ENCODE measurements around the gene ARTN. TPM values are rescaled to one million over a fixed set of nuclear protein-coding genes. Genes with fewer than 3 reads are reported as not detected.

ARTN gene
- total RNA-seq, 2 donors from 2014 or later = 1.3 to 12.5 TPM

- H3K9me3 ChIP-seq = no peaks in the 10 kb centered on the region
- 83 to 85% methylated on average over 8 of the region's 8 CpGs for WGBS, 2 donors
- DNase-seq (no peak), ATAC-seq (no peak)
- intact Hi-C loops (cut with DNase I) = no loop called here
- H3K27me3 ChIP-seq = no peaks in the 10 kb centered on the region
- peaks cover 34% of the 10 kb centered on the region for H3K4me1 ChIP-seq
- no peak overlapping the region for H3K27ac ChIP-seq
- H3K36me3 ChIP-seq (replicated peaks in 1 of 2; ENCODE audit: insufficient read depth in 1 of 2, low read depth in 2 of 2) = peaks cover 0 to 2% of the 10 kb centered on the region in 2 donors
- TF ChIP-seq POLR2A (IDR thresholded peaks at IDR 0.05) (no peak), CTCF (IDR thresholded peaks at IDR 0.05) (no peak)
- no peak overlapping the region for H3K4me3 ChIP-seq
These were observed 48.6 kb downstream of the ARTN start for GRCh38 chr1:43982241-43982640.

- Histone ChIP-seq H3K4me1 (peaks cover 29% of the 10 kb centered on the region), H3K4me3 (no peak overlapping the region), H3K9me3 (no peaks in the 10 kb centered on the region), H3K36me3 (replicated peaks in 1 of 2; ENCODE audit: insufficient read depth in 1 of 2, low read depth in 2 of 2) (peaks cover 0 to 2% of the 10 kb centered on the region in 2 donors), H3K27me3 (no peaks in the 10 kb centered on the region), H3K27ac (no peak overlapping the region)
- no peak for ATAC-seq
- TF ChIP-seq CTCF (IDR thresholded peaks at IDR 0.05) (no peak), POLR2A (IDR thresholded peaks at IDR 0.05) (no peak)
- DNase-seq = no peak
- 75 to 81% methylated on average over 15 of the region's 15 CpGs for WGBS, 2 donors
- intact Hi-C loops (cut with DNase I) = no loop called here
These were observed 49.2 kb downstream of the ARTN start for GRCh38 chr1:43982808-43983207.

GRCh38 chr1:43983253-43983899, 49.8 kb downstream of the ARTN start:
- H3K27me3 ChIP-seq = no peaks in the 10 kb centered on the region
- no peak for ATAC-seq
- no peak overlapping the region for H3K27ac ChIP-seq
- no peak overlapping the region for H3K4me3 ChIP-seq
- H3K9me3 ChIP-seq = no peaks in the 10 kb centered on the region
- 81 to 82% methylated on average over 12 of the region's 12 CpGs for WGBS, 2 donors
- intact Hi-C loops (cut with DNase I) = no loop called here
- DNase-seq = no peak
- H3K36me3 ChIP-seq (replicated peaks in 1 of 2; ENCODE audit: insufficient read depth in 1 of 2, low read depth in 2 of 2) = peaks cover 0 to 2% of the 10 kb centered on the region in 2 donors
- TF ChIP-seq CTCF (IDR thresholded peaks at IDR 0.05) (no peak), POLR2A (IDR thresholded peaks at IDR 0.05) (no peak)
- peaks cover 23% of the 10 kb centered on the region for H3K4me1 ChIP-seq

GRCh38 chr1:43984855-43985254, 51.3 kb downstream of the ARTN start:
- no peaks in the 10 kb centered on the region for H3K9me3 ChIP-seq
- intact Hi-C loops (cut with DNase I) = no loop called here
- TF ChIP-seq POLR2A (IDR thresholded peaks at IDR 0.05) = no peak
- no peak for TF ChIP-seq CTCF (IDR thresholded peaks at IDR 0.05)
- no peak overlapping the region for H3K4me3 ChIP-seq
- peaks cover 0 to 2% of the 10 kb centered on the region in 2 donors for H3K36me3 ChIP-seq (replicated peaks in 1 of 2; ENCODE audit: insufficient read depth in 1 of 2, low read depth in 2 of 2)
- no peak for ATAC-seq
- H3K27ac ChIP-seq = no peak overlapping the region
- peaks cover 16% of the 10 kb centered on the region for H3K4me1 ChIP-seq
- WGBS, 2 donors = 90% methylated on average over 13 to 16 of the region's 16 CpGs
- H3K27me3 ChIP-seq = no peaks in the 10 kb centered on the region
- no peak for DNase-seq

GRCh38 chr1:43985984-43986595, 52.5 kb downstream of the ARTN start:
- intact Hi-C loops (cut with DNase I) = no loop called here
- DNase-seq = no peak
- ATAC-seq = no peak
- Histone ChIP-seq H3K36me3 (replicated peaks in 1 of 2; ENCODE audit: insufficient read depth in 1 of 2, low read depth in 2 of 2) (peaks cover 0 to 2% of the 10 kb centered on the region in 2 donors), H3K9me3 (no peaks in the 10 kb centered on the region), H3K27me3 (no peaks in the 10 kb centered on the region), H3K4me3 (no peak overlapping the region), H3K27ac (no peak overlapping the region), H3K4me1 (peaks cover 12% of the 10 kb centered on the region)
- TF ChIP-seq POLR2A (IDR thresholded peaks at IDR 0.05) = no peak
- no peak for TF ChIP-seq CTCF (IDR thresholded peaks at IDR 0.05)
- 50 to 61% methylated on average over 3 to 4 of the region's 4 CpGs for WGBS, 2 donors
